GM21786 (cell line): ENCODE results near the gene OPHN1.

Experiments
- ATAC-seq: cut with Tn5 transposase; IDR thresholded peaks from one replicate; pipeline ENCODE4 v1.9.1; 2021; ENCODE audit not compliant: unreplicated experiment

Gene OPHN1

GRCh38 chrX:68183612-68184214 is 249.6 kb downstream of the OPHN1 start:
- no peak for ATAC-seq

DNA sequence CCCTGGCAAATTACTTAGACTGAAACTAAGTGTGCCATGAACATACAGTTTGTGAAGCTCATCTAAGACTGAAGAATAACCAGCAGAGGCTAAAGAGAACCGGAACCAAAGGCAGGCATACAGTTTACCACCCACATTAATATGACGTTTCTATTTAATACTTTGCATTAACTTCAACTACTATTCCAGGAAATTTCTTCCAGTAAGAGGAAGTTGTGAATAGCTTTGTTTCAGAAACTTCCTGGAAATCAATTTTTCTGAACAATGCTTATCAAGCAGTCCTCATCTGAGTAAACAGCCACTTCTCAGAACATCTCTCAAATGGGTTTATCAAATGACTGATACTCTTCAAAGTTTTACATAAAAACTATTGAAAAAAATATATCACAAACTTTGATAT is 252.7 kb downstream of the OPHN1 start:
- ATAC-seq = no peak

GRCh38 chrX:68179355-68179754 is 253.9 kb downstream of the OPHN1 start:
- ATAC-seq = no peak

DNA sequence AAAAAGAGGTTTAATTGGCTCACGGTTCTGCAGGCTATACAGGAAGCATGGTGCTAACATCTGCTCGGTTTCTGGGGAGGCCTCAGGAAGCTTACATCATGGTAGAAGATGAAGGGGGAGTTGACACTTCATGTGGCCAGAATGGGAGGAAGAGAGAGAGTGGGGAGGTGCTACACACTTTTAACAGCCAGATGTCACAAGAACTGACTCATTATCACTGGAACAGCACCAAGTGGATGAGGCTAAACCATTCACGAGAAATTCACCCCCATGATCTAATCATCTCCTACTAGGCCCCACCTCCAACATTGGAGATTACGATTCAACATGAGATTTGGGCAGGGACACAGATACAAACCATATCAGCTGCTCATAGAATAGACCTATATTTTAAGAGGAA is 255.8 kb downstream of the OPHN1 start:
- no peak for ATAC-seq

- no peak for ATAC-seq
Observed at GRCh38 chrX:68175562-68175961, 257.7 kb downstream of the OPHN1 start.

- no peak for ATAC-seq
Observed at GRCh38 chrX:68163441-68163840, 269.9 kb downstream of the OPHN1 start.

- ATAC-seq = no peak
Observed at GRCh38 chrX:68147848-68148247, 285.4 kb downstream of the OPHN1 start.

GRCh38 chrX:68146054-68146453 is 287.2 kb downstream of the OPHN1 start:
- no peak for ATAC-seq

DNA sequence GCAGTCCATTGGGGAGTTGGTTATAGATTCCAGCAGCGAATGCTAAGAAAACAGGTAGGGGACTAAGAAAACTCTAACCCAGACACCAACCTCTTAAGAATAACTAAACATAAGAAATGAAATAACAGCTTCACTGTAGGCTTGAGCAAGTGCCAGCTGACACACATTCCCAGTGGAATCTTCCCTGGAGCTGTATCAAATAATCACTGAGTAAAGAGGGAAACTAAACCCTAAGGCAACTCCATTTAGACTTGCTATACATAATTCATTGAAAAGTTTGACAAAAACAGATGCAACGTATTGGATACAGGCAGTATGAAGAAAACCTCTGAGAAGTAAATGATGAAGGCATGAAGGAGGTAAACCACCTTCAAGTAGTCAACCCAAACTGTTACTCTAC is 293.5 kb downstream of the OPHN1 start:
- ATAC-seq = no peak

DNA sequence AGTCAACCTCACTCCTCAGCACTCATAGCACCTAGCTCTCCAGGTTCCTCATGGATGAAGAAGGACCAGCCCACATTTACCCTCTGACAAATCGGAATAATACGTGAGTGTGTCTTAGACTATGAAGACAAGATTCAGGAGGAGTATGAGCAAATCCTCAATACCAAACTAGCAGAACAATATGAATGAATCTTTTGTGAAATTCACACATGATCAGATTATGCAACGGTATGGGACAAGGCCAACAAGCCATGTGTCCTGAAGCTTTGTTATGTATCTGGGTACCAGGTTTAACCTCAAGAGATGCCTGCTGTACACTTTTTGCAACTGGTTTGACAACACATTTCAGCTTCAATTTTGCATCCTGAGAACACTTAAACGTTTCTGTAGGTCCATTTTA is 300.1 kb downstream of the OPHN1 start:
- ATAC-seq = no peak

DNA sequence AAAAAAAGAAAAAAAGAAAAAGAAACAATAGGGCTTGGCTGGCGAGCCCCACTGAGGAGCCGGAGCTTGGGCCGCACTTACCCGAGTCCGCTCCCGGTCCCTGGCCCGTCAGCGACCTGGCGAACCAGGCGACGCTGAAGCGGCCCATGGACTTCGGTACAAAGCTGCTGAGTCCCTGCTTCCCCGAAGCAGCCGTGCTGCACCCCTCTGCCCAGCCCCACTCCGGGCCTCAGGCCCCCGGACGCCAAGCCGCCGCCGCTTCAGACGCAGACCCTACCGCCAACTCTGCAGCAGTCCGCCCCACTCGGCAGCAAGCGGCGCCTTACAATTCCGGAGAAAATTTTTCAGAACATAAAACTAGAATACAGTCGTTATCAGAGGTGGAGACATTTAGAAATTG is 300.5 kb downstream of the OPHN1 start:
- ATAC-seq = no peak

GRCh38 chrX:68121835-68122234 is 311.5 kb downstream of the OPHN1 start:
- ATAC-seq = no peak

GRCh38 chrX:68121371-68121770 is 311.9 kb downstream of the OPHN1 start:
- ATAC-seq = no peak

- no peak for ATAC-seq
Observed at GRCh38 chrX:68115371-68115770, 317.9 kb downstream of the OPHN1 start.

DNA sequence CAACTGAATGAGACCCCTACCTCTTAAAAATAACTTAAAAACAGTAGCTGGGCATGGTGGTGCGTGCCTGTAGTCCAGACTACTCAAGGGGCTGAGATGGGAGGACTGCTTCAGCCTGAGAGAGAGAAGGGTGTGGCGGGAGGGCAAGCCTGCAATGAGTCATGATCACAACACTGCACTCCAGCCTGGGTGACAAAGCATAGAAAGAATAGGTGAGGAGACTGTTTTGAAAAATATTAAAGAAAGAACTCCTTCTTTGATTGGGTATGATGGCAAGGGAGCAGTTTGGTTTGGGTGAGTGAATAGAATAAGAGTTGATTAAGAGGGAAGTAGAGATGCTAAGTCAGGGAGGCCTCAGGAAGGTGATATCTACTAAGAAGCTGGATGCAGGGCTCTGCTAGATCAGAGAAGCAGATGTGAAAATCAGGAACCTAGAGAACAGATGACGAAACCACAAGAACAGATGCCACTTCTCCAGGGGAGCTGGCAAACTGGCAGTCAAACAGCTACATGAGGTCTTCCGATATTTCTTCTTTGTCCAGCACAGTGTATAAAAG is 318.6 kb downstream of the OPHN1 start:
- ATAC-seq = no peak

GRCh38 chrX:68113837-68114572 is 319.3 kb downstream of the OPHN1 start:
- no peak for ATAC-seq

- ATAC-seq = no peak
Observed at GRCh38 chrX:68112321-68112720, 321.0 kb downstream of the OPHN1 start.

DNA sequence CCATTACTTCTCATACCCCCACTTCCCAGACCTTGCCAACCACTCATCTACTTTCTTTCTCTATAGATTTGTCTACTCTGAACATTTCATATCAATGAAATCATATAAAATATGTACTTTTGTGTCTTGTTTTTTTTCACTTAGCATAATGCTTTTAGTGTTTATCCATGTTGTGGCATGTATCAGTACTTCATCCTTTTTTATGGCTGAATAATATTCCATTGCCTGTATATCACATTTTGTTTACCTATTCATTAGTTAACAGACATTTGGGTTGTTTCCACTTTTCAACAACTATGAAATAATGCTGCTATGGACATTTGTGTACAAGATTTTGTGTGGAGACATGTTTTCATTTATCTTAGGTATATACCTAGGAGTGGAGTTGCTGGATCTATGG is 324.1 kb downstream of the OPHN1 start:
- ATAC-seq = no peak

DNA sequence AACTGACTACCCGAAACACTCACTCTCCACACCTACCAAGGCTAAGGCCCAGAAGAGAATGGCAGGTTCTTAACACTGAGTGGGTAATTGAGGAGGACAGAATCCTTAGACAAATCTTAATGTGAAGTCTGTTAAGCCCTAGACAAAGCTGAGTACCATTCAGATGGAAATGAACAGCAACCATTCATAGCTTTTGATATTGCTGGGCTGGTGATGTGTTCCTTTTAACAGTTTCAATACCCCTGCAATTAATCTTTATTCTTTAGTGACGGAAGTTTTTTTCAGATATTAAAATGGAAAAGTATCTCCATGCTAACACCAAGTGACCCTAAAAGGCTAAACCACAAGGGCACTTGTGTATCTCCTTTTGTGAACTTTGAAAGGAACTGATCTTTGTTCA is 334.9 kb downstream of the OPHN1 start:
- no peak for ATAC-seq

GRCh38 chrX:68090266-68090665 is 343.0 kb downstream of the OPHN1 start:
- no peak for ATAC-seq

GRCh38 chrX:68087526-68087925 is 345.8 kb downstream of the OPHN1 start:
- no peak for ATAC-seq

GRCh38 chrX:68086709-68087108 is 346.6 kb downstream of the OPHN1 start:
- ATAC-seq = no peak

- no peak for ATAC-seq
Observed at GRCh38 chrX:68084765-68085164, 348.5 kb downstream of the OPHN1 start.
